Fibroblast of upper back skin (primary cell): ENCODE measurements around the gene RALBP1.
"Not testable (repeated sequence)": the region's sequence is repeated elsewhere in the genome, so short reads cannot be mapped to it uniquely, and the experiment has no call there.

Source experiments
- DNase-seq: peaks from one replicate; pipeline ENCODE4 v3.0.0-alpha.2; 2013

Gene RALBP1

DNA sequence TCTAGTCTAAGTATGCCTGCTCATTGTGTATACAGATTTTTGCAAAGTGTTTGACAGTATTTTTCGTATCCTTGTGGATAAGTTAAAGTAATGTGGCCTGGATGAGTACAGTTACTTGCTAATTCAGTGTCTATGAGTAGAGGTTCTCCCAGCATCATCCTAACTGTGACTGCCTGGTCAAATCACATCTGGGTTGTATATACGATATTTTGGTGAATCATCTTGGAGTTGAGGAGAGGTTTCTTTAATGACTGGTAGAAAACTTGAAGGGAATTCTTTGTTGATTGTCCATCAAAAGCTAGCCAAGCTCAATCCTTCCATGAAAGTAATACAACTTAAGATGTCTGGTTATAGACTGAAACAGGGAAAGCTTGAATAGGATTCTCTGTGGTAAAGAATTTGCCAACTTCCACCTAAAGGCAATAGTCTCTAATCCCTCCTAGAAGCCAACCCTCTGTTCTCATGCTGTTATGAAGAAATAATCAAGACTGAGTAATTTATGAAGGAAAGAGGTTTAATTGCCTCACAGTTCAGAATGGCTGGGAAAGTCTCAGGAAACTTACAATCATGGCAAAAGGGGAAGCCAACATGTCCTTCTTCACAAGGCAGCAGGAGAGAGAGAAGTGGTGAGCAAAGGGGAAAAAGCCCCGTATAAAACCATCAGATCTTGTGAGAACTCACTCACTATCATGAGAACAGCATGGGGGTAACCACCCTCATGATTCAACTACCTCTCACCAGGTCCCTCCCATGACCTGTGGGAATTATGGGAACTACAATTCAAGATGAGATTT is 19.4 kb upstream of the RALBP1 start:
- no peak for DNase-seq

DNA sequence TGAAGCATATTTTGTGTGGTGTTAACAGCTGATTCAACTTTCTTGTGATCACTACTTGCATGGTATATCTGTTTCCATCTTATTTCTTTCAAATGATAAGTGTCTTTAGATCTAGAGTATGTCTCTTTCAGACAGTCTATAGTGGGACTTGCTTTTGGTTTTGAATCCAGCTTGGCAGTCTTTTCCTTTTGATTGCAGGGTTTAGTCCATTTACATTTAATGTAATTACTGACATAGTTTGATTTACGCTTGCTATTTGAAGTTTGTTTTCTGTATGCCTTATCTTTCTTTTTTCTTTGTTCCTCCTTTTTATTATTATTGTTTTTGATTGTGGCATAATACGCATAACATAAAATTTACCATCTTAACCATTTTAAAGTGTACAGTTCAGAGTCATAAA is 9.2 kb upstream of the RALBP1 start:
- no peak for DNase-seq

DNA sequence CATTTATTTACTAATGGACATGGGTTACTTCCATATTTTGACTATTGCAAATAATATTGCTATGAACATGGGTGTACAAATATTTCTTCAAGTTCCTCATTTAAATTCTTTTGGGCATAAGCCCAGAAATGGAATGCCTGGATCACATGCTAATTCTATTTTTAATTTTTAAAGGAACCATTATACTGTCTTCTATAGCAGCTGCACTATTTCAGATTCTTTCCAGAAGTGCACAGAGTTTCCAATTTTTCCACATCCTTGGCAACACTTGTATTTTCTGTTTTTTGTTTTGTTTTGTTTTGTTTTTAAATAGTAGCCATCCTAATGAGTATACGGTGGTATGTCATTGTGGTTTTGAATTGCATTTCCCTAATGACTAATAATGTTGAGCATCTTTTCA is 8.5 kb upstream of the RALBP1 start:
- no peak for DNase-seq

DNA sequence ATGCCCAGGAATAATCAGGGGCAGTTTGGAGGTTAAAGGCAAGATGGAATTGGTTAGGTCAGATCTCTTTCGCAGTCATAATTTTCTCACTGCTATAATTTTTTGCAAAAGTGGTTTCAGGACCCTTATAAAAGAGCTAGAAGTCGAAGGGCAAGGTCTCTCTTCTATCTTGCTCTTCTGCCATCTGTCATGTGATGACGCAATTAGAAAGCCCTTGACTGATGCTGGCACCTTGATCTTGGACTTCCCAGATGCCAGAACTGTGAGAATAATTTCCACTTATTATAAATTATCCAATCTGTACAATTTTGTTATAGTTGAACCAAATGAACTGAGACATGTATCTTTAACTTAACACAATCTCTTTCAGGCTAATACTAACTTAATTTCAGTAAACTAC is 6.3 kb upstream of the RALBP1 start:
- no peak for DNase-seq

DNA sequence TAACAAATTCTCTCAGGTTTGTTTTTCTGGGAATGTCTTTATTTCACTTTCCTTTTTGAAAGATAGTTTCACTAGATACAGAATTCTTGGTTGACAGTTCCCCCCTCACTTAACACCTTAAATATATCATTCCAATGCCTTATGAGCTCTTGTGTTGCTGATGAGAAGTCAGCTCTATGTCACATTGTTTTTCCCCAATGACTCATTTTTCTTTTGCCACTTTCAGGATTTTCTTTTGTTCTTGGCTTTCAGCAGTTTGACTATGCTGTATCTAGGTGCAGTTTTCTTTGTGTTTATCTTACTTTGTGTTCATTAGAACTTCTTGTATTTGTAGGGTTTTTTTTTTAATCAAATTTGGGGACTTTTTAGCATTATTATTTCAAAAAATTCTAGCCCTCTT is 5.6 kb upstream of the RALBP1 start:
- no peak for DNase-seq

DNA sequence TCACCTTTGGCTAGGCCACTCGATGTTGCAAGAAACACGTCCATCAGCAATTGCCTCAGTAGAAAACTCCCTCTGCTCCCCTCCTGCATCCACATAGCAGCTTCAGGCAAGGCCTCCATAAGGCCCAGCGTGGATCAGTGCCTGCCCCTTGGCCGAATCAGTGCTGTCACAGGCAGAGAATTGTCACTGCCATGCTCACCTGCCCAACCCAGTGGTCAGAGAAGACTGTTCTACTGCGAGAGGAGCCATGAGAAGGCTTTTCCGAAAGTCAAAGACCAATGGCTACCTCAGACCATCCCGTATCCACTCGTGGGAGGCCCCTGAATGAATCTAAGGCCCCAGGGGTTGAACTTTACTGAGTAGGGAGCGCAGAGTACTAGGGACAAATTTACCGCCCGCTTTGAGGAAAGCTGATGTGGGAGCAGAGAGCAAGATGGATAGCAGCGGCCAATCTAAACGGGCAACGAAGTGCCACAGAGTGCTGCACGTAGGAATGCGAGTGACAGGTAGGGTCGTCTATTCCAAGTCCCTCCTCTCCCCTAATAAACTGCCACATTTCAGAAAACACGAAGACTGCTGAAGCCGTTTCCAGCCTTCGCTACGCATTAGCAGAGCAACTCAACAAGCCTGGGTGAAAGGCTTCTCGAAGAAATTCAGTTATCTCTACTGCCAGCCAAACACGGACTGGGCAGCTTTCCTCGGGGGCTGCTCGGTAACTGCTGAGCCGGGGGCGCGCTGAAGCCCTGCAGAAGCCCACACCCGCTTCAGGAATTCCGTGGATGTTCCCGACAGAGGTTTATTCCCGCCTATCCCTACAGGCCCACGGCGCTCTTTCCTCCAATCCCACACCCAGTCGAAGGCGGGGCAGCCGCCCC is 968 bp upstream of the RALBP1 start:
- peak; percentile 84 for DNase-seq

DNA sequence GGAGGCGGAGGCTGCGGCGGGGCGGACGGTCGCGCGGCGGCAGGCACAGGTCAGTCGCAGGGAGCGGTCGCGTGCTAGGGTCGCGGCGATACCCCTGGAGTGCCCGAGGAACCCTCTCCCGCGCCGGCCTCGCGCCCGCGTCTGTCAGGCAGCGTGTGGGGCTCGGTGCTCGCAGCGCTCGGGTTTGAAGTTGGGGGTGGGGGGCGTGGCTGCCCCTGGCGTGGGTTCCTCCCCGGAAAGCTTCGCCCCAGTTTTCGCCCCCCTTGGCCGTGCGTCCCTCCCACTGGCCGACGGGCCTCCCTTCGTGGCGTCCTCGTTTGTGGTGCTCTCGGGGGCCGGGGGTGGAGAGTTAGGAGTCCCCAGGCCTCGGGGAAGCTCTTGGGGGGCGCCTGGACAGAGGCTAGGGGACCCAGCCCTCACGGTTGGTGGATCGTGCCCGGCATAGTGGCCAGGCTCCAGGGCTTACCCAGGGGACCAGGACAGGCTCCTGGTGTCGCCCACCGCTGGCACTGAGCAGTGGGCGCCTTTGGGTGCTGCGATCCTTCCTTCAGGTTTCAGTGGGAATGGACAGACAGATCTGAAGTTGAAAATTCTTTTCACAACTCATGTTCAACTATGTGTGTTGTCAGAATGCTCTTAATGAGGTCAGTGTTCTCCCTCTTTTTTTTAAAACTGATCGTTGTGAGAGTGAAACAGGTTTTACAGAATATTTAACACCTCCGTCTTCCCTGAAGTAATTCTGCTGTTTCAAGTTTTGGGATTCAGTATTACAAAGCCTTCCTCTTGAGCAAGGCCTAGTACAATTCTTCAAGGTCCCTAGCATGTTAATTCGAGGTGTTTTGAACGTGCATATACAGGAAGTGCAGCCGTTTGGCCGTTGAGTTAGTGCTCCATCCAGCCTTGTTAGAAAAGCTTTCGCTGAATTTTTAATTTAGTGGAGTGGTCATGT is 604 bp downstream of the RALBP1 start:
- peak; percentile 22 for DNase-seq

DNA sequence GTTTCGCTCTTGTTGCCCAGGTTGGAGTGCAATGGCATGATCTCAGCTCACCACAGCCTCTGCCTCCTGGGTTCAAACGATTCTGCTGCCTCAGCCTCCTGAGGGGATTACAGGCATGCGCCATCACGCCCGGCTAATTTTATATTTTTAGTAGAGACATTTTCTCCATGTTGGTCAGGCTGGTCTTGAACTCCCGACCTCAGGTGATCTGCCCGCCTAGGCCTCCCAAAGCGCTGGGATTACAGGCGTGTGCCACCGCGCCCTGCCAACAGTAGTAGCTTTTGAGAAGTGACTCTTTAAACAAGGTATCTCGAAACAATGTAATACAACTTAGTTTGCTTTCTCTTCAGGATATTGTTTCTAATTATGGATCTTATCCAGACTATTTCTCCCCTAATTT is 1.6 kb downstream of the RALBP1 start:
- DNase-seq, result not testable (repeated sequence)

GRCh38 chr18:9477509-9477908 is 2.2 kb downstream of the RALBP1 start:
- DNase-seq, result no peak

DNA sequence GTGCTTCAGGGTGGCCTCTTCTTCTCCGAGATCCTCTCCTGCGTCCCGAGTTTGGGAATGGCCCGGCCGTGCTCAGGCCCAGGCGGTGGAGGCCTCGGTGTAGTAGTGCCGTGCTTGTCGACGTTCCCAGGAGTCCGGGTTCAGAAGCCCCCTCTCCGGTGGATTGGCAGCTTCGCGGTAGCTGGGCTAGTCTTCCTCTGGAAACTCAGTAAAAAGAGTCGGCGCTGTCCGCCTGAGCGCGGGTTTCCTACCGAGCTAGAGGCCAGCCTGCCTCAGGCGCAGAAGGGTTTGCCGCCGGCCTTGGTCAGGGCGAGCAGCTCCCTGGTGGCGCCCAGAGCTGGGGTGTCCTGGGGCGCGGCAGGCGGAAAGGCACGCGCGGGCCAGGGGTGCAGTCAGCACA is 3.2 kb downstream of the RALBP1 start:
- DNase-seq, result no peak

DNA sequence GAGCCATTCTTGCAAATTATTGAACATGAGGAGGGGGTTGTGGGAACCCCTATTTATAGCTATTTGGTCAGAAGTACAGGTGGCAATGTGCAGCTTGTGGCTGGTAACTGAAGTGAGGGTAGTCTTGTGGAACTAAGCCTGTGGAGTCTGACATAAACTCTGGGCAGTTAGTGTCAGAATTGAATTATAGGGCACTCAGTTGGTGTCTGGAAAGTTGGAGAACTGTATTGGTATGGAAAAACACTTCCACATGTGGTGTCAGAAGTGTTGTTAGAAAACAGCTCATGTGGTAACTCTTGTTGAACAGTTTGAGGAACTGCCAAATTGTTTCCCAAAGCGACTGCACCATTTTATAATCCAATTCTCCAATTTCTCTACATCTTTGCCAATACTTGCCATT is 7.5 kb downstream of the RALBP1 start:
- no peak for DNase-seq

DNA sequence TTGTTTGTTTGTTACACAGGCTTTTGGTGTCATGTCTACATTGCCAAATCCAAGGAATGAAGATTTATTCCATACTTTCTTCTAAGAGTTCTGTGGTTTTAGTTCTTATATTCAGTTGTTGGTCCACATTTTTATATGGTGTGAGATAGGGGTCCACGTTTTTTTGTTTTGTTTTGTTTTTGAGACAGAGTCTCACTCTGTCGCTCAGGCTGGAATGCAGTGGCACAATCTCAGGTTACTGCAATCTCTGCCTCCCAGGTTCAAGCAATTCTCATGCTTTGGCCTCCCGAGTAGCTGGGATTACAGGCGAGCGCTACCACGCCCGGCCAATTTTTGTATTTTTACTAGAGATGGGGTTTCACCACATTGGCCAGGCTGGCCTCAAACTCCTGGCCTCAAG is 8.2 kb downstream of the RALBP1 start:
- no peak for DNase-seq

GRCh38 chr18:9484856-9485255 is 9.5 kb downstream of the RALBP1 start:
- DNase-seq, result not testable (repeated sequence)

DNA sequence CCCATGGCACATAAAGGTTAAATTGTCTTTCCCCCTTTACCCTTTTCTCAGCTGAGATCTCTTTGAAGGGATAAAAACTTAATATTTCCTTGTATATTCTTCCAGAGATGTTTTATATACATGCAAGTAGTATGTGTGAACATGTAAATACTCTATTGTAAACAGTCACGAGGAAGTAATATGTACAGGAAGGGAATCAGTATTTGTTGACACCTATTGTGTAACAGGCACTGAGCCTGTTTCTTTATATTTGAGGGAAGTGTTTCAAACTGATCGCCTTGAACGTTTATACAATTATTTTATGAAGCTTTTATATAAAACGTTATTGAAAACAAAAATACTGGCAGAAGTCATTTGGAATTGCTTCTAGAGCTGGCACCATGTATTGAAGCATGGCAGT is 13.2 kb downstream of the RALBP1 start:
- no peak for DNase-seq

DNA sequence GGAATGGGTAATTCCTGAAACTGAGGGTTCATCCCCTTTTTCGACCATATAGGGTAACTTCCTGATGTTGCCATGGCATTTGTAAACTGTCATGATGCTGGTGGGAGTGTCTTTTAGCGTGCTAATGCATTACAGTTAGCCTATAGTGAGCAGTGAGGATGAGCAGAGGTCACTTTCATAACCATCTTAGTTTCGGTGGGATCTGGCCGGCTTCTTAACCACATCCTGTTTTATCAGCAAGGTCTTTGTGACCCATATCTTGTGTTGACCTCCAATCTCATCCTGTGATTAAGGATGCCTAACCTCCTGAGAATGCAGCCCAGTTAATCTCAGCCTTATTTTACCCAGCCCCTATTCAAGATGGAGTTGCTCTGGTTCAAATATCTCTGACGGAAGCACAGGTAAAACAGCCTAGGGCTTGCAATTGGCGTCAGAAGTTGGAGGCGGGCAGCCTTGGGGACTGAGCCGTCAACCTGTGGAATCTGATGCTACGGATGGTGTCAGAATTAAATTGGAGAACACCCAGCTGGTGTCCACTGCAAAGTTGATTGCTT is 19.5 kb downstream of the RALBP1 start:
- DNase-seq, result no peak

GRCh38 chr18:9495465-9495864 is 20.2 kb downstream of the RALBP1 start:
- DNase-seq, result no peak

- no peak for DNase-seq
These were observed 20.8 kb downstream of the RALBP1 start for GRCh38 chr18:9495916-9496705.

GRCh38 chr18:9506046-9506792 is 30.9 kb downstream of the RALBP1 start:
- no peak for DNase-seq

DNA sequence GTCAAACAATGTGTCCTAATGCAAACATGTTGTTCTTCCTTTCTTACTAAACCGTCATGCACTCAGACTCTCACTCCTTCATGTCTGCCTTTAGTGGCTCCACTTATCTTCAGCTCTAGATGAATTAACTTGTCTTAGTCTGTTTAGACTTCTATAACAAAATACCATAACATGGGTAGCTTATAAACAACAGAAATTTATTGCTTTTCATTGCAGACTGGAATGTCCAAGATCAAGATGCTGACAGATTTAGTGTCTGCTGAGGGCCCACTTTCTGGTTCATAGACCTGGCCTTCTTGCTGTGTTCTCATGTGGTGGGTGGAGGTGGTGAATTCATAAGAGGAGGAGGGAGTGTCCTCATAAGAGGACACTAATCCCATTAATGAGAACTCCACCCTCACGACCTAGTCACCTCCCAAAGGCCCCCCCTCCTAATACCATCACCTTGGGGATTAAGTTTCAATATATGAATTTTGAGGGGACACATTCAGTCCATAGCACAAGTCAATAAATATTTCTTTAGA is 32.3 kb downstream of the RALBP1 start:
- DNase-seq, result no peak

DNA sequence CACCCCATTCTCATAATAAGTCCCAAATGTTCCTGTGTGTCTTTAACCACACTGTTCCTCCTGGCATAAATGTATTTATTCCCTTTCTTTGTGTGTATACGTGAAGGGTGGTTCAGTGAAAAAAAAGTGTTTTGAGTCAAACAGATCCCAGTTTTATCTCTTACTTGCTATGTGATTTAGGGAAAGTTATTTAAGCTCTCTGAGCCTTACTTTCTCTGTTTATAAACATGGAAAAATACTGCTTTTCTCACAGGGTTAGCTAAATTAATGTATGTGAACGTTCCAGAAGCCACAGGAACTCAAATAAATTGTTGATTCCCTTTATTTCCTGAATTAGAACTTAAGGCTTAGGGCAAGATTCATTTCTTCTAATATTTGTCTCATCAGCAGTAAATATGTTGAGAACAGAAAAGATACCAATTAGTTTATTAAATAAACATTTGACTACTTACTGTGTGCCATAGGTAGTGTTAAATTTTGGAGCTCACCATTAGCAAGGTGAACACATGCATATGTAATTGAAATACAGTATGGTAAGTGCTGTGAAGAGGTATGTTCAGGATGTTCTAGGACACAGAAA is 33.2 kb downstream of the RALBP1 start:
- DNase-seq, result no peak
